ENCODE data around the gene ALDH8A1. TPM values are rescaled to one million over a fixed set of nuclear protein-coding genes. Genes with fewer than 3 reads are reported as not detected.
A peak's percentile ranks its signal among the peaks of the same experiment; 100 is the strongest.

ALDH8A1 gene, protein sequence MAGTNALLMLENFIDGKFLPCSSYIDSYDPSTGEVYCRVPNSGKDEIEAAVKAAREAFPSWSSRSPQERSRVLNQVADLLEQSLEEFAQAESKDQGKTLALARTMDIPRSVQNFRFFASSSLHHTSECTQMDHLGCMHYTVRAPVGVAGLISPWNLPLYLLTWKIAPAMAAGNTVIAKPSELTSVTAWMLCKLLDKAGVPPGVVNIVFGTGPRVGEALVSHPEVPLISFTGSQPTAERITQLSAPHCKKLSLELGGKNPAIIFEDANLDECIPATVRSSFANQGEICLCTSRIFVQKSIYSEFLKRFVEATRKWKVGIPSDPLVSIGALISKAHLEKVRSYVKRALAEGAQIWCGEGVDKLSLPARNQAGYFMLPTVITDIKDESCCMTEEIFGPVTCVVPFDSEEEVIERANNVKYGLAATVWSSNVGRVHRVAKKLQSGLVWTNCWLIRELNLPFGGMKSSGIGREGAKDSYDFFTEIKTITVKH
- total RNA-seq (2021; fragmentation: NEBNext Ultra II Directional; extraction: Animal tissue kit (Norgen Biotek cat#: 25700)) = 0.28 TPM in 1 of 2 replicates, not detected in the other
- polyA plus RNA-seq (2011; rRNA removed) = 0.08 and 0.09 TPM in 2 replicates
- 0.09 TPM for polyA plus RNA-seq (2011; cell fraction: cytosol; rRNA removed)
- polyA plus RNA-seq (2011; cell fraction: nucleus; rRNA removed) = 0.17 TPM
- 0.17 to 0.23 TPM (median 0.22 TPM) in 3 of 4 replicates, not detected in the other for polyA plus RNA-seq (2012, experiment 1 of 2)
- polyA plus RNA-seq (2012, experiment 2 of 2) = not detected
- 0.16 TPM for polyA plus RNA-seq (2013, experiment 1 of 2)
- polyA plus RNA-seq (2013, experiment 2 of 2) = 0.07 TPM
- polyA minus RNA-seq (2011; rRNA and poly(A)+ RNA removed) = 0.44 and 0.69 TPM in 2 replicates
- not detected for polyA minus RNA-seq (2011; cell fraction: cytosol; rRNA and poly(A)+ RNA removed)
- not detected for polyA minus RNA-seq (2011; cell fraction: nucleus; rRNA and poly(A)+ RNA removed)
- long read RNA-seq, experiment 1 = 0 reads
- long read RNA-seq, experiment 2 = 0 reads

DNA sequence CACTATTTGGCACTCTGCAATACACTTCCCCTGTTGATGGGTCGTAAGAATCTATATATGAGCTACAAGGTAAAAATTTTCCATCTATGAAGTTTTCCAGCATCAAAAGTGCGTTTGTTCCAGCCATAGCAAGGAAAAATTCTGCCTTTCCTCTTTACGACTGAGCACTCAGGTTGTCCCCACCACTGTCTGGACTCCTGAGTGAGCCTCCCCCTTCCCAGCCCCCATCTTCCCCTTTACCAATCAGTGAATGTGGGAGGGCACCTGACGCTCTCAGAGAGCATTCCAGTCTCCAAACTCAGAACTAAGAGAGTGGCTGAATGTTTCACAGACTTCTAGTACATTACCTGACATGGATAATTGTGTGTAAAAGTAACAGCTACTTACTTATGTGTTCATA lies at the start of gene ALDH8A1:
ALDH8A1 (minus strand) TSS at position 175 of the 400 bp plus-strand sequence; CDS start at position 127, 48 bp downstream.
- H3K79me1 ChIP-seq (ENCODE audit: low read depth, low read length) = no peaks in the 10 kb centered on the region
- no peak for FAIRE-seq
- H3K27me3 ChIP-seq (replicated peaks in 1 of 4; ENCODE audit: control insufficient read depth in 3 of 4, extremely low read depth in 1 of 4, insufficient read depth in 3 of 4, low read length in 3 of 4) = no peaks in the 10 kb centered on the region
- H4K20me1 ChIP-seq (replicated peaks in 1 of 2; ENCODE audit: control insufficient read depth in 1 of 2, insufficient read depth in 2 of 2, low read length in 2 of 2) = no peaks in the 10 kb centered on the region
- peak within 1 kb of the TSS; percentile 63; the same call in 1 of the 2 replicates for H2AFZ ChIP-seq (ENCODE audit: low read length)
- no peak within 1 kb of the TSS for H4K8ac ChIP-seq (ENCODE audit: extremely low read depth, insufficient read depth, low read length)
- H2BK5ac ChIP-seq (ENCODE audit: low read depth, low read length) = no peak within 1 kb of the TSS
- no peak within 1 kb of the TSS for H4K91ac ChIP-seq (replicated peaks; ENCODE audit: insufficient read length, low read length)
- H3K4me3 ChIP-seq (ENCODE audit: extremely low read depth in 1 of 4, insufficient read depth in 2 of 4, low read depth in 3 of 4, low read length in 4 of 4) = no peak within 1 kb of the TSS
- no peaks in the 10 kb centered on the region for H3K4me1 ChIP-seq (replicated peaks in 1 of 4; ENCODE audit: control insufficient read depth in 3 of 4, insufficient read depth in 4 of 4, low read length in 3 of 4)
- CTCF ChIA-PET (ENCODE audit: partially characterized antibody) = interaction anchor here (0.5 to 5.6 kb wide), 7 partner anchors 9 to 840 kb away, joined by 3 to 35 read pairs (median 3); no protein-coding TSS in a partner anchor
- H3K18ac ChIP-seq (ENCODE audit: extremely low read depth, low read length) = no peak within 1 kb of the TSS
- peaks cover 0 to 3% of the 10 kb centered on the region in 2 experiments; a peak in 1 of 4 replicates for H3K9me3 ChIP-seq (ENCODE audit: insufficient read depth in 2 of 2, low read depth in 1 of 2, low read length in 1 of 2)
- H3K36me3 ChIP-seq (ENCODE audit: control insufficient read depth in 2 of 4, insufficient read depth in 4 of 4, low read length in 3 of 4) = no peaks in the 10 kb centered on the region
- H3K14ac ChIP-seq (ENCODE audit: insufficient read length) = no peak within 1 kb of the TSS
- H3K23me2 ChIP-seq (ENCODE audit: low read depth, low read length) = no peaks in the 10 kb centered on the region
- H2AK5ac ChIP-seq (ENCODE audit: low read depth, low read length) = no peak within 1 kb of the TSS
- no peak within 1 kb of the TSS for H3K56ac ChIP-seq (replicated peaks; ENCODE audit: insufficient read length, low read depth, low read length)
- no peak within 1 kb of the TSS for H3K4me2 ChIP-seq (ENCODE audit: insufficient read depth in 1 of 2, low read depth in 2 of 2, low read length in 2 of 2)
- H3K79me2 ChIP-seq (ENCODE audit: control insufficient read depth in 1 of 2, insufficient read depth in 2 of 2, low read length in 2 of 2) = no peaks in the 10 kb centered on the region
- WGBS, 2 experiments (ENCODE audit: extremely low coverage in 1 of 2, insufficient coverage in 1 of 2, insufficient read length in 1 of 2, insufficient replicate concordance in 2 of 2, low coverage in 1 of 2, low lambda C conversion rate in 2 of 2, missing lambda C conversion rate in 1 of 2) = 79% methylated on average over 4 of the region's 4 CpGs; no CpG with 5 or more reads in 1 of the 2 experiments
- POLR2A ChIA-PET (ENCODE audit: partially characterized antibody) = no interaction called here
- H4K5ac ChIP-seq (ENCODE audit: insufficient read length, low read depth, low read length) = no peak within 1 kb of the TSS
- DNase-seq (ENCODE audit: low read depth in 1 of 2, low spot score in 2 of 2) = no peak
- no peak within 1 kb of the TSS for H2BK12ac ChIP-seq (ENCODE audit: low read depth, low read length)
- H2BK120ac ChIP-seq (replicated peaks; ENCODE audit: low read depth, low read length) = no peak within 1 kb of the TSS
- H3K27ac ChIP-seq (ENCODE audit: low read depth, low read length) = no peak within 1 kb of the TSS
- H2BK15ac ChIP-seq (ENCODE audit: low read length) = no peak within 1 kb of the TSS
- H3K23ac ChIP-seq (ENCODE audit: insufficient read length) = no peak within 1 kb of the TSS
- no peak within 1 kb of the TSS for H3K4ac ChIP-seq (replicated peaks; ENCODE audit: insufficient read length, low read depth, low read length)
- no peak within 1 kb of the TSS for H2BK20ac ChIP-seq (ENCODE audit: low read length)
- no peak within 1 kb of the TSS for H3K9ac ChIP-seq (replicated peaks in 1 of 4; ENCODE audit: extremely low read depth in 1 of 4, low read depth in 3 of 4, low read length in 3 of 4)
- TF ChIP-seq KDM5A (IDR thresholded peaks at IDR 0.05; ENCODE audit: low read length) = no peak
- TF ChIP-seq, protein P1, sequence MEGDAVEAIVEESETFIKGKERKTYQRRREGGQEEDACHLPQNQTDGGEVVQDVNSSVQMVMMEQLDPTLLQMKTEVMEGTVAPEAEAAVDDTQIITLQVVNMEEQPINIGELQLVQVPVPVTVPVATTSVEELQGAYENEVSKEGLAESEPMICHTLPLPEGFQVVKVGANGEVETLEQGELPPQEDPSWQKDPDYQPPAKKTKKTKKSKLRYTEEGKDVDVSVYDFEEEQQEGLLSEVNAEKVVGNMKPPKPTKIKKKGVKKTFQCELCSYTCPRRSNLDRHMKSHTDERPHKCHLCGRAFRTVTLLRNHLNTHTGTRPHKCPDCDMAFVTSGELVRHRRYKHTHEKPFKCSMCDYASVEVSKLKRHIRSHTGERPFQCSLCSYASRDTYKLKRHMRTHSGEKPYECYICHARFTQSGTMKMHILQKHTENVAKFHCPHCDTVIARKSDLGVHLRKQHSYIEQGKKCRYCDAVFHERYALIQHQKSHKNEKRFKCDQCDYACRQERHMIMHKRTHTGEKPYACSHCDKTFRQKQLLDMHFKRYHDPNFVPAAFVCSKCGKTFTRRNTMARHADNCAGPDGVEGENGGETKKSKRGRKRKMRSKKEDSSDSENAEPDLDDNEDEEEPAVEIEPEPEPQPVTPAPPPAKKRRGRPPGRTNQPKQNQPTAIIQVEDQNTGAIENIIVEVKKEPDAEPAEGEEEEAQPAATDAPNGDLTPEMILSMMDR (IDR thresholded peaks at IDR 0.05; ENCODE audit: control extremely low read depth in 1 of 3, insufficient read depth in 1 of 3, low read depth in 1 of 3, low read length in 3 of 3) = no peak
- TF ChIP-seq CBX5 (IDR thresholded peaks at IDR 0.05; ENCODE audit: low read depth, low read length) = no peak
- no peak for TF ChIP-seq HDAC6 (IDR thresholded peaks at IDR 0.05; ENCODE audit: low read depth, low read length)
- no peak for TF ChIP-seq POU5F1 (IDR thresholded peaks at IDR 0.05; ENCODE audit: low read depth, low read length)
- no peak for TF ChIP-seq SP4 (IDR thresholded peaks at IDR 0.05; ENCODE audit: low read length)
- TF ChIP-seq KDM1A (IDR thresholded peaks at IDR 0.05; ENCODE audit: borderline replicate concordance, low read length) = no peak
- TF ChIP-seq TEAD4 (IDR thresholded peaks at IDR 0.05; ENCODE audit: low read depth, low read length) = no peak
